Transverse colon (tissue), 4 donors: ENCODE data around the gene TRIM56.

Experiments
- CTCF ChIP-seq, 5 experiments: fragments of 200-600 bp in 3 of 5; fragments of 450-650 bp in 2 of 5; sonication (generic) in 3 of 5; IDR thresholded peaks; 1 replicate in 2 of 5; 2 replicates in 3 of 5; pipeline ENCODE4 v1.5.1; 2016 to 2017; ENCODE audit warnings: antibody characterized with exemption in 5 of 5, inconsistent platforms in 3 of 5, mild to moderate bottlenecking in 2 of 5, moderate library complexity in 1 of 5
- EP300 ChIP-seq: sonication (generic); formaldehyde crosslinking; IDR thresholded peaks from one replicate; pipeline ENCODE4 v1.6.1; 2017; ENCODE audit warnings: antibody characterized with exemption, low read depth
- POLR2A ChIP-seq: fragments of 450-650 bp; IDR thresholded peaks from one replicate; pipeline ENCODE4 v1.6.1; 2016; ENCODE audit warnings: antibody characterized with exemption, mild to moderate bottlenecking, moderate library complexity
- POLR2AphosphoS5 ChIP-seq, 3 donors: sonication (generic); formaldehyde crosslinking; IDR thresholded peaks; one replicate each; pipeline ENCODE4 v1.6.1; 2016; ENCODE audit warnings: antibody characterized with exemption in 3 of 3

GRCh38 chr7:101106386-101106785 lies 21.1 kb downstream of the TRIM56 start:
- no peak for TF ChIP-seq CTCF (IDR thresholded peaks at IDR 0.05)
- TF ChIP-seq POLR2AphosphoS5 (IDR thresholded peaks at IDR 0.05): no peak
- no peak for TF ChIP-seq POLR2A
- no peak for TF ChIP-seq EP300
